Measurements from ENCODE around the gene METTL15.

- TF ChIP-seq POLR2A (IDR thresholded peaks at IDR 0.05; ENCODE audit: low read length): no peak
- TF ChIP-seq GATA1 (IDR thresholded peaks at IDR 0.05; ENCODE audit: low read depth, low read length): no peak
These were observed 30.7 kb upstream of the METTL15 start for GRCh38 chr11:28077521-28077920.
